Gastrocnemius medialis (tissue), 4 donors: ENCODE data around the gene MX2.

Experiments used
- POLR2A ChIP-seq, 2 donors: fragments of 450-650 bp; IDR thresholded peaks; one replicate each; pipeline ENCODE4 v1.6.1; 2017; ENCODE audit warnings: antibody characterized with exemption in 2 of 2, mild to moderate bottlenecking in 2 of 2, moderate library complexity in 2 of 2
- TF ChIP-seq, protein P1 (sequence below), 5 experiments: fragments of 450-650 bp in 3 of 5; fragments of 200-600 bp in 2 of 5; sonication (generic) in 2 of 5; IDR thresholded peaks in 4 of 5; conservative IDR thresholded peaks in 1 of 5; 1 replicate in 4 of 5; 2 replicates in 1 of 5; pipeline ENCODE4 v1.5.1; 2016 to 2019; ENCODE audit warnings: antibody characterized with exemption in 5 of 5, mild to moderate bottlenecking in 3 of 5, moderate library complexity in 3 of 5

GRCh38 chr21:41422546-41423304 is 60.9 kb downstream of the MX2 start:
- TF ChIP-seq, protein P1, sequence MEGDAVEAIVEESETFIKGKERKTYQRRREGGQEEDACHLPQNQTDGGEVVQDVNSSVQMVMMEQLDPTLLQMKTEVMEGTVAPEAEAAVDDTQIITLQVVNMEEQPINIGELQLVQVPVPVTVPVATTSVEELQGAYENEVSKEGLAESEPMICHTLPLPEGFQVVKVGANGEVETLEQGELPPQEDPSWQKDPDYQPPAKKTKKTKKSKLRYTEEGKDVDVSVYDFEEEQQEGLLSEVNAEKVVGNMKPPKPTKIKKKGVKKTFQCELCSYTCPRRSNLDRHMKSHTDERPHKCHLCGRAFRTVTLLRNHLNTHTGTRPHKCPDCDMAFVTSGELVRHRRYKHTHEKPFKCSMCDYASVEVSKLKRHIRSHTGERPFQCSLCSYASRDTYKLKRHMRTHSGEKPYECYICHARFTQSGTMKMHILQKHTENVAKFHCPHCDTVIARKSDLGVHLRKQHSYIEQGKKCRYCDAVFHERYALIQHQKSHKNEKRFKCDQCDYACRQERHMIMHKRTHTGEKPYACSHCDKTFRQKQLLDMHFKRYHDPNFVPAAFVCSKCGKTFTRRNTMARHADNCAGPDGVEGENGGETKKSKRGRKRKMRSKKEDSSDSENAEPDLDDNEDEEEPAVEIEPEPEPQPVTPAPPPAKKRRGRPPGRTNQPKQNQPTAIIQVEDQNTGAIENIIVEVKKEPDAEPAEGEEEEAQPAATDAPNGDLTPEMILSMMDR (IDR thresholded peaks at IDR 0.05 in 4 of 5, conservative IDR thresholded peaks at IDR 0.05 in 1 of 5): no peak
- no peak for TF ChIP-seq POLR2A (IDR thresholded peaks at IDR 0.05)
